CD4-positive, alpha-beta memory T cell (primary cell): ENCODE measurements around the gene MAN1C1. TPM values are rescaled to one million over a fixed set of nuclear protein-coding genes. Genes with fewer than 3 reads are reported as not detected.
A peak's percentile ranks its signal among the peaks of the same experiment; 100 is the strongest.

ENCODE experiments used
- CTCF ChIA-PET: fragments of 350-600 bp; sonication (Branson Sonifier 250); formaldehyde crosslinking; loops from one replicate; lab custom pipeline; 2021; ENCODE audit warnings: inconsistent platforms; ENCODE audit not compliant: partially characterized antibody; lab: Charles Lee
- POLR2A ChIA-PET: fragments of 350-600 bp; sonication (Branson Sonifier 250); formaldehyde crosslinking; loops from one replicate; lab custom pipeline; 2021; ENCODE audit not compliant: partially characterized antibody; lab: Charles Lee
- DNase-seq, 5 donors: peaks; one replicate each; pipeline versions ENCODE4 v3.0.0 to v3.0.0-alpha.2; 2020 to 2022; ENCODE audit warnings: mixed read lengths in 1 of 5
- H3K27ac ChIP-seq: one replicate; pipeline ENCODE4 v1.7.0; 2013; ENCODE audit warnings: low read depth, low read length
- H3K27me3 ChIP-seq: 2 replicates; pipeline ENCODE4 v1.7.0; 2013; ENCODE audit warnings: mild to moderate bottlenecking, low read length, moderate library complexity; ENCODE audit not compliant: insufficient read depth
- H3K36me3 ChIP-seq: 2 replicates; pipeline ENCODE4 v1.7.0; 2013; ENCODE audit warnings: mild to moderate bottlenecking, low read length, moderate library complexity; ENCODE audit not compliant: insufficient read depth
- H3K4me1 ChIP-seq: 2 replicates; pipeline ENCODE4 v1.7.0; 2013; ENCODE audit warnings: mild to moderate bottlenecking, low read length, moderate library complexity; ENCODE audit not compliant: insufficient read depth
- H3K4me3 ChIP-seq, 2 donors: one replicate each; pipeline ENCODE4 v1.7.0; 2013; ENCODE audit warnings: low read length in 2 of 2, mild to moderate bottlenecking in 1 of 2
- H3K9me3 ChIP-seq, 2 donors: one replicate each; pipeline ENCODE4 v1.7.0; 2013; ENCODE audit warnings: low read length in 2 of 2, control low read depth in 1 of 2; ENCODE audit not compliant: control insufficient read depth in 1 of 2
- H3K27ac Mint-ChIP-seq, 7 donors: one replicate each; pipeline ENCODE4 v1.8.0; 2020 to 2021; ENCODE audit warnings: mixed read lengths in 7 of 7, mild to moderate bottlenecking in 6 of 7, inconsistent platforms in 3 of 7, moderate library complexity in 3 of 7
- H3K27me3 Mint-ChIP-seq, 2 donors: one replicate each; pipeline ENCODE4 v1.8.0; 2020 to 2021; ENCODE audit warnings: mixed read lengths in 2 of 2
- H3K36me3 Mint-ChIP-seq, 2 donors: one replicate each; pipeline ENCODE4 v1.8.0; 2020 to 2021; ENCODE audit warnings: mixed read lengths in 2 of 2, inconsistent platforms in 1 of 2, mild to moderate bottlenecking in 1 of 2
- H3K4me1 Mint-ChIP-seq, 4 donors: one replicate each; pipeline ENCODE4 v1.8.0; 2020 to 2021; ENCODE audit warnings: mixed read lengths in 4 of 4, mild to moderate bottlenecking in 1 of 4
- H3K4me3 Mint-ChIP-seq, 8 donors: one replicate each; pipeline ENCODE4 v1.8.0; 2020 to 2021; ENCODE audit warnings: mixed read lengths in 8 of 8, mild to moderate bottlenecking in 7 of 8, moderate library complexity in 6 of 8, inconsistent platforms in 3 of 8
- H3K9me3 Mint-ChIP-seq, 8 donors: one replicate each; pipeline ENCODE4 v1.8.0; 2020 to 2021; ENCODE audit warnings: mixed read lengths in 8 of 8, mild to moderate bottlenecking in 5 of 8, inconsistent platforms in 3 of 8, moderate library complexity in 1 of 8
- intact Hi-C: fragments of 100-400 bp; cut with micrococcal nuclease; formaldehyde crosslinking; loops from one replicate; pipeline ENCODE4 v1.15.1; 2023
- polyA plus RNA-seq, 2 donors: library from polyadenylated mRNA; unstranded; fragments of 300-500 nt; fragmentation: Illumina TruSeq; gene quantifications; one replicate each; pipeline ENCODE4 v1.2.3, GENCODE V29; 2021
- total RNA-seq, 2 experiments: library from RNA; stranded (reverse); gene quantifications; one replicate each; pipeline ENCODE4 v1.2.3, GENCODE V29; 2021

The MAN1C1 gene
- total and polyA plus RNA-seq, 4 experiments from 2014 or later: 3.6 to 45.1 (median 26.5) TPM

DNA sequence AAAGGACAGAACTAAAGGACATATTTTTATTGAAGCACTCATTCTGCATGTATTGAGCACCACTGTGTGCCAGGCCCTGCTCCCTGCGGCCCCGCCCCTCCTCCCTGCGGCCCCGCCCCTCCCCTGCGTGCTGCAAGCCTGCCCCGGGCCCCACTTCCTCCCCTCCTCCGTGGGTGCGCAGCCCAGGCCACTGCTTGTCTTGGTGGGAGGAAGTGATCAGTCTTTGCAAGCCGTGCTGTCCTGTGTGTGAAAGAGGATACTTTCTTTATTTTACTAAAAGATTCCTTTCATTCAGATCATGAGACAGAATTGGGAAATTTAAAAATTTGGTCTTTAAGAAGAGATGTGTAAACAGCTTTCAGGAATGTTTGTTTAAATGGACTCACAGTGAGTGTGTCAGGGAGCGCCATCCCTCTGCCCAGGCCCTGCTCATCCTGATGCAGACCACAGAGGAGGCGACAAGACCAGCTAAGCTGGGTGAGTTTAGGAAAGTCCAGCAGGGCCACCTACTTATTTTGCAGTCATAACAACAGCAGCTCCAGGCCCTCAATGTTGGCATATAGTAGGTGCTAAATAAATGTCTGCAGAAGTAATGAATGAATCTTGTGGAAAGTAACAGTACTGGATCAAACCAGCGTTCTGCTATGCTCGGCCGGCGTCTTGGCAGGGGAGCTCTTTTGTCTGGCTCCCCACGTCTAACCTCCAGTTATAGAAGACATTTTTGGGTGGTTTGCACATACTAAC is 95.1 kb downstream of the MAN1C1 start:
- no peaks in the 10 kb centered on the region for H3K9me3 Mint-ChIP-seq
- Histone ChIP-seq H3K27me3 (no peaks in the 10 kb centered on the region), H3K4me1 (peaks cover 28% of the 10 kb centered on the region), H3K4me3 (no peak overlapping the region), H3K36me3 (no peaks in the 10 kb centered on the region), H3K9me3 (no peaks in the 10 kb centered on the region), H3K27ac (no peak overlapping the region)
- H3K4me3 Mint-ChIP-seq: peak overlapping the region in 7 of 8 donors; percentile 46 to 81 (median 57)
- peak overlapping the region; percentile 39 to 88 (median 73) for H3K27ac Mint-ChIP-seq
- peak; percentile 28 to 61 (median 41) for DNase-seq
- ChIA-PET CTCF (interaction anchor here (1.1 to 1.5 kb wide), 5 partner anchors 13 to 102 kb away, joined by 3 to 5 read pairs (median 4); no protein-coding TSS in a partner anchor), POLR2A (interaction anchor here (1.2 kb wide), 1 partner anchor 63 kb away, joined by 6 read pairs; no protein-coding TSS in a partner anchor)
- H3K27me3 Mint-ChIP-seq: no peaks in the 10 kb centered on the region
- intact Hi-C loops: no loop called here
- no peaks in the 10 kb centered on the region for H3K36me3 Mint-ChIP-seq
- peaks cover 39 to 67% (median 53%) of the 10 kb centered on the region in 4 donors for H3K4me1 Mint-ChIP-seq

DNA sequence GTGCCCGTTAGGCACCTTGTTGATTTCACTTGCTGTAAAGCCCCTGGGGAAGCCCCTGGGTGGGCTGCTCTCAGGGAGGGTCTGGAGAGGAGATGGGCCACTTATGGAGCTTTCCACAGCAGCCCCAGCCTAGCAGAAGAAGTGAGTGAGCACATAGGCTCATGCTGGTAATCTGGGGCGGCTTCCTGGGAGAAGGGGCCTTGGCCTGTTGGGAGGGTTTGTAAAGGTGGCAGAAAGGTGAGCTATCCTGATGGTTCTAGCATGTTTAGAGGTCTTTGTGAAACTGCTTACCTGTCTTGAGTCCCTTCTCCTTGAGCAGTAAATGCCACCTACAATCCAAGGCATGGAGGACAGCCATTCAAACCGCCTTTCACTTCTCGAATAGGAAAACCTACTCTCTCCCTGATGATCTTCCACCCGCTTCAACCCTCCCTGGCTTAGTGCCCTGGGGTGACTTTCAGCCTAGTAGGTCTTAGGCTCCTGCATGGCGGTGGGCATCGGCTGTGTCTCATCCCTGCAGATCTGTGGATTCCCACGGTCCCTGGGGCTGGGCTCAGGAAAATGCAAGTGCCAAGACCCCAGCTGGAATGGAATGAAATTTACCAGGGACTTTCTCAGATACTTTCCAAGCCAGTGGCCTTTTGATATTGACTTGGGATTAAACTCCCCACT is 95.8 kb downstream of the MAN1C1 start:
- Histone ChIP-seq H3K27ac (no peak overlapping the region), H3K4me1 (peaks cover 27% of the 10 kb centered on the region), H3K27me3 (no peaks in the 10 kb centered on the region), H3K36me3 (no peaks in the 10 kb centered on the region), H3K9me3 (no peaks in the 10 kb centered on the region), H3K4me3 (no peak overlapping the region)
- H3K4me3 Mint-ChIP-seq: peak overlapping the region in 2 of 8 donors; percentile 2 to 35
- H3K27me3 Mint-ChIP-seq: no peaks in the 10 kb centered on the region
- CTCF ChIA-PET: interaction anchor here (1.1 to 1.5 kb wide), 4 partner anchors 12 to 103 kb away, joined by 3 to 5 read pairs (median 4); no protein-coding TSS in a partner anchor
- no peaks in the 10 kb centered on the region for H3K9me3 Mint-ChIP-seq
- DNase-seq: no peak
- POLR2A ChIA-PET: no interaction called here
- H3K27ac Mint-ChIP-seq: peak overlapping the region in 5 of 7 donors; percentile 67 to 85 (median 73)
- peaks cover 39 to 60% (median 47%) of the 10 kb centered on the region in 4 donors for H3K4me1 Mint-ChIP-seq
- H3K36me3 Mint-ChIP-seq: no peaks in the 10 kb centered on the region
- intact Hi-C loops: no loop called here

DNA sequence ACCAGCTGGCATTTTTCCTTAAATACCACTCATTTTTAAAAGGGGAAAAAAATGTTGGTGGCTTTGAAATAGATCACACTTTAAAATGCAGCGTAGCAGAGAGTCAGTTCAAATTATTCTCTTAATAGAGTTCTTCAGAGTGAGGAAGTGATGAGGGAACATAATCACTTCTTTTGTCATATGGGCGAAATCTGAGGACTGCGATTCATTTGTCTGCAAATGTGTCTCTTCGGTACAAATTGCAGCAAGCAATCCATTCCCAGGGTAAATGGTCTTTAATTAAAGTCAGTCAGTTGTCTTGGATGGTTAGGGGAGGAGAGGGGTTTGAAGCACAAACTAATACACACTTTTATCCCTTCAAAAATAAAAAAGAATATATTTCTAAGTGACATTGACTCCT is 97.4 kb downstream of the MAN1C1 start:
- Mint-ChIP-seq H3K27ac (peak overlapping the region in 1 of 7 donors; percentile 43), H3K36me3 (peaks cover 1 to 8% of the 10 kb centered on the region in 2 donors), H3K27me3 (no peaks in the 10 kb centered on the region), H3K4me3 (no peak overlapping the region), H3K9me3 (peaks cover 0 to 2% (median 0%) of the 10 kb centered on the region in 8 donors), H3K4me1 (peaks cover 32 to 62% (median 46%) of the 10 kb centered on the region in 4 donors)
- no peak overlapping the region for H3K27ac ChIP-seq
- POLR2A ChIA-PET: no interaction called here
- H3K4me3 ChIP-seq: no peak overlapping the region
- H3K27me3 ChIP-seq: no peaks in the 10 kb centered on the region
- no peaks in the 10 kb centered on the region for H3K9me3 ChIP-seq
- intact Hi-C loops: no loop called here
- CTCF ChIA-PET: interaction anchor here (1.5 kb wide), 1 partner anchor 13 kb away, joined by 5 read pairs; no protein-coding TSS in a partner anchor
- H3K36me3 ChIP-seq: no peaks in the 10 kb centered on the region
- peaks cover 18% of the 10 kb centered on the region for H3K4me1 ChIP-seq
- no peak for DNase-seq

DNA sequence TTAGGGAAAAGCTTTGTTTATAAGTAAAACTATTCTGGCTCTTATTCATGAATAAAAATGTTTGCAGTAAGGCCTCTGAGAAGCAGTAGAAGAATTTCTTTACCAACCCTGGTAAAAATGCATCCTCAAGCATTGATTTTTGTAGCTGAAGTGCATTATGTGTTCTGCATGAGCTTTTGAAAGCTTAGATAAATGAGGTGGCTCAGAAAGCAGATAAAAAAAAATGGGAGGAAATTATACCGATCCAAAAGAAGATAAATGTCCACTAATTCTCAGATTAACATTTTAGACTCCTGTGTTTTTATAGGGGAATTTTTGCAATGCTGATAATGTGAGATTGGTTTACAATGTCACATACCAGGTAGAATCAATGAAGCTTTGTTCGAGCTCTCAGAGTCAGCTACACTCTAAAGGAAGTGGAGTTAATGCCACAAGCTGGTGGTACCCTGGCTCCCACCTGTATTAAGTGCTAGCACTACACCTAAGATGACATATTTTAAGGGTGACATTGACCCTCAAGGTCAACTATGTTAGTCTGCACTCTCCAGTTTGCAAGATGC is 97.9 kb downstream of the MAN1C1 start:
- peaks cover 31 to 62% (median 46%) of the 10 kb centered on the region in 4 donors for H3K4me1 Mint-ChIP-seq
- Histone ChIP-seq H3K4me3 (no peak overlapping the region), H3K36me3 (no peaks in the 10 kb centered on the region), H3K9me3 (no peaks in the 10 kb centered on the region), H3K27ac (no peak overlapping the region), H3K27me3 (no peaks in the 10 kb centered on the region), H3K4me1 (peaks cover 18% of the 10 kb centered on the region)
- no peak for DNase-seq
- CTCF ChIA-PET: interaction anchor here (1.5 kb wide), 1 partner anchor 13 kb away, joined by 5 read pairs; no protein-coding TSS in a partner anchor
- H3K36me3 Mint-ChIP-seq: peaks cover 1 to 8% of the 10 kb centered on the region in 2 donors
- POLR2A ChIA-PET: no interaction called here
- peaks cover 0 to 2% (median 0%) of the 10 kb centered on the region in 8 donors for H3K9me3 Mint-ChIP-seq
- intact Hi-C loops: no loop called here
- H3K27ac Mint-ChIP-seq: peak overlapping the region in 1 of 7 donors; percentile 52
- H3K4me3 Mint-ChIP-seq: no peak overlapping the region
- H3K27me3 Mint-ChIP-seq: no peaks in the 10 kb centered on the region

DNA sequence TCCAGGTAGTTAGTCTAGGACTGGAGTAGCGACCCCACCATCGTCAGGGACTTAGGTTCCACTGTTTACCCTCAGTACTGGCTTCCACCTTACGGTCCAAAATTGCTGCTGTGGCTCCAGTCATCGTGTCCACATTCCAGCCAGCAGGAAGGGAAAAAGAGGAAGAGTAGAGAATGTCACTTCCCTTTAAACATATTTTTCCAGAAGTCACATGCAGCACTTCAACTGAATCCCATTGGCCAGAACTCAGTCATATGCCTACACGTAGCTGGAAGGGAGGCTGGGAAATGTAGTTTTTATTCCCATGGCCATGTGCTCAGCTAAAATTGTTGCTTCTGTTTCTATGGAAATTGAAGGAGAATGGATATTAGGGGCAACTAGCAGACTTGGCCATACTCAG is 99.3 kb downstream of the MAN1C1 start:
- CTCF ChIA-PET: no interaction called here
- H3K27ac Mint-ChIP-seq: peak overlapping the region in 1 of 7 donors; percentile 53
- no peaks in the 10 kb centered on the region for H3K36me3 ChIP-seq
- H3K9me3 ChIP-seq: no peaks in the 10 kb centered on the region
- peaks cover 14% of the 10 kb centered on the region for H3K4me1 ChIP-seq
- intact Hi-C loops: no loop called here
- no peaks in the 10 kb centered on the region for H3K27me3 Mint-ChIP-seq
- no peak overlapping the region for H3K27ac ChIP-seq
- H3K36me3 Mint-ChIP-seq: peaks cover 3 to 12% of the 10 kb centered on the region in 2 donors
- no peaks in the 10 kb centered on the region for H3K27me3 ChIP-seq
- POLR2A ChIA-PET: no interaction called here
- no peak overlapping the region for H3K4me3 ChIP-seq
- H3K4me1 Mint-ChIP-seq: peaks cover 26 to 57% (median 39%) of the 10 kb centered on the region in 4 donors
- DNase-seq: no peak
- H3K4me3 Mint-ChIP-seq: no peak overlapping the region
- peaks cover 0 to 2% (median 0%) of the 10 kb centered on the region in 8 donors for H3K9me3 Mint-ChIP-seq

DNA sequence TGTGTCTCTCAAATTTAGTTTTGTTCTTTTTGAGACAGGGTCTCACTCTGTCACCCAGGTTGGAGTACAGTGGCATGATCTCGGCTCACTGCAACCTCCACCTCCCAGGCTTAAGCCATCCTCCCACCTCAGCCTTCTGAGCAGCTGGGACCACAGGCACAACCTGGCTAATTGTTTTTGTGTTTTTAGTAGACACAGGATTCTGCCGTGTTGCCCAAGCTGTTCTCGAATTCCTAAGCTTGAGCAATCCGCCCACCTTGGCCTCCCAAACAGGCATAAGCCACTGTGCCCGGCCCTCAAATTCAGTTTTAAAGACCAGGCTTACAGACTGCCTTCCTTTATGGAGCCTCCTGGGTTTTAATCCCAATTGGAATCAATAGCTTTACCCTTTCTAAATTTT is 99.7 kb downstream of the MAN1C1 start:
- Mint-ChIP-seq H3K9me3 (peaks cover 0 to 2% (median 0%) of the 10 kb centered on the region in 8 donors), H3K4me1 (peaks cover 22 to 53% (median 35%) of the 10 kb centered on the region in 4 donors), H3K27me3 (no peaks in the 10 kb centered on the region), H3K4me3 (no peak overlapping the region), H3K27ac (peak overlapping the region in 1 of 7 donors; percentile 25), H3K36me3 (peaks cover 3 to 12% of the 10 kb centered on the region in 2 donors)
- H3K4me3 ChIP-seq: no peak overlapping the region
- H3K27ac ChIP-seq: no peak overlapping the region
- no peaks in the 10 kb centered on the region for H3K9me3 ChIP-seq
- POLR2A ChIA-PET: interaction anchor here (0.5 kb wide), 1 partner anchor 256 kb away, joined by 3 read pairs; no protein-coding TSS in a partner anchor
- CTCF ChIA-PET: no interaction called here
- DNase-seq: no peak
- intact Hi-C loops: no loop called here
- H3K4me1 ChIP-seq: peaks cover 10% of the 10 kb centered on the region
- no peaks in the 10 kb centered on the region for H3K27me3 ChIP-seq
- no peaks in the 10 kb centered on the region for H3K36me3 ChIP-seq
